GM12864 (cell line): Measurements from ENCODE around the gene TMA16.
"Not testable (repeated sequence)": the region's sequence is repeated elsewhere in the genome, so short reads cannot be mapped to it uniquely, and the experiment has no call there.

ENCODE experiments used
- DNase-seq: peaks from one replicate; pipeline ENCODE4 v3.0.0-alpha.2; 2011; ENCODE audit warnings: low read depth
- H3K4me3 ChIP-seq: 2 replicates; pipeline ENCODE4 v1.5.1; 2011; ENCODE audit warnings: mild to moderate bottlenecking, low read depth, low read length, control low read depth
- CTCF ChIP-seq: IDR thresholded peaks from 2 replicates; pipeline ENCODE4 v1.5.1; 2011; ENCODE audit warnings: low read depth, mild to moderate bottlenecking, moderate library complexity, low read length, control low read depth, inconsistent platforms; ENCODE audit errors: missing control alignments

The TMA16 gene

GRCh38 chr4:163536091-163536490 is 41.6 kb downstream of the TMA16 start:
- no peak for DNase-seq
- no peak for TF ChIP-seq CTCF
- H3K4me3 ChIP-seq = no peak overlapping the region

GRCh38 chr4:163537114-163537513 is 42.6 kb downstream of the TMA16 start:
- DNase-seq = no peak
- no peak for TF ChIP-seq CTCF

GRCh38 chr4:163538820-163539219 is 44.3 kb downstream of the TMA16 start:
- H3K4me3 ChIP-seq, DNase-seq: not testable (repeated sequence)

More at GRCh38 chr4:163537114-163537513, 42.6 kb downstream of the TMA16 start:
- no peak overlapping the region for H3K4me3 ChIP-seq

GRCh38 chr4:163540448-163540847 is 46.0 kb downstream of the TMA16 start:
- no peak for DNase-seq
- H3K4me3 ChIP-seq = no peak overlapping the region
- TF ChIP-seq CTCF = no peak

- no peak for TF ChIP-seq CTCF
- DNase-seq = no peak
- H3K4me3 ChIP-seq = no peak overlapping the region
These were observed 46.5 kb downstream of the TMA16 start for GRCh38 chr4:163540977-163541376.

- no peak for TF ChIP-seq CTCF
- DNase-seq = no peak
- H3K4me3 ChIP-seq = no peak overlapping the region
These were observed 47.8 kb downstream of the TMA16 start for GRCh38 chr4:163542275-163542674.

- TF ChIP-seq CTCF = peak; percentile 88
- DNase-seq = no peak
- H3K4me3 ChIP-seq = peak overlapping the region; percentile 28; the same call in 1 of the 2 replicates
These were observed 50.0 kb downstream of the TMA16 start for GRCh38 chr4:163544407-163545038.
